Cardiac fibroblast (primary cell): ENCODE results near the gene AKAP1.
A peak's percentile ranks its signal among the peaks of the same experiment; 100 is the strongest.

ENCODE experiments used
- DNase-seq, 2 donors: peaks; one replicate each; pipeline versions ENCODE4 v3.0.0 to v3.0.0-alpha.2; 2010; ENCODE audit warnings: low read depth in 2 of 2
- H3K4me3 ChIP-seq, 2 donors: replicated peaks in 1 of 2; 1 replicate in 1 of 2; 2 replicates in 1 of 2; pipeline ENCODE4 v1.5.1; 2011; ENCODE audit warnings: low read depth in 2 of 2, low read length in 2 of 2, mild to moderate bottlenecking in 2 of 2, moderate library complexity in 1 of 2
- TF ChIP-seq, protein P1 (sequence below): IDR thresholded peaks from one replicate; pipeline ENCODE4 v1.5.1; 2011; ENCODE audit warnings: low read depth, mild to moderate bottlenecking, low read length, inconsistent platforms

Gene AKAP1

DNA sequence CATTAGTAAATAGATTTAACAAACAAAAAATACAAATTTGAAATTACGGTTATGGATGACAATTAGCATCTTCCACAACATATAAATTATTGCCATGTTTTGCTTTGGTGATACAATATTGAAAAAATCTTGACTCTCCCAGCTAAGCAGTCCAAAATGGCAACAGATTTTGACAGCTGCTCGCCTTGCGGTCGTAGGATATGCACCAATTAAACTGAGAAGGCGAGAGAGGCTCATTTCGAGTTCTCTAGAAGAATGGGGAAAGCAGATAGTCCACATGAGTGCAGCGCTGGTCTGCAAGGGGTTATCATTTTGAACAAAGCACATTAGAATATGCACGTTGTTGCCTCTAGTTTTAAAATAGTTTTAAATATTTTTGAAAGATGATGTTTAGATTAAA lies 55.3 kb downstream of the AKAP1 start:
- DNase-seq = no peak
- TF ChIP-seq, protein P1, sequence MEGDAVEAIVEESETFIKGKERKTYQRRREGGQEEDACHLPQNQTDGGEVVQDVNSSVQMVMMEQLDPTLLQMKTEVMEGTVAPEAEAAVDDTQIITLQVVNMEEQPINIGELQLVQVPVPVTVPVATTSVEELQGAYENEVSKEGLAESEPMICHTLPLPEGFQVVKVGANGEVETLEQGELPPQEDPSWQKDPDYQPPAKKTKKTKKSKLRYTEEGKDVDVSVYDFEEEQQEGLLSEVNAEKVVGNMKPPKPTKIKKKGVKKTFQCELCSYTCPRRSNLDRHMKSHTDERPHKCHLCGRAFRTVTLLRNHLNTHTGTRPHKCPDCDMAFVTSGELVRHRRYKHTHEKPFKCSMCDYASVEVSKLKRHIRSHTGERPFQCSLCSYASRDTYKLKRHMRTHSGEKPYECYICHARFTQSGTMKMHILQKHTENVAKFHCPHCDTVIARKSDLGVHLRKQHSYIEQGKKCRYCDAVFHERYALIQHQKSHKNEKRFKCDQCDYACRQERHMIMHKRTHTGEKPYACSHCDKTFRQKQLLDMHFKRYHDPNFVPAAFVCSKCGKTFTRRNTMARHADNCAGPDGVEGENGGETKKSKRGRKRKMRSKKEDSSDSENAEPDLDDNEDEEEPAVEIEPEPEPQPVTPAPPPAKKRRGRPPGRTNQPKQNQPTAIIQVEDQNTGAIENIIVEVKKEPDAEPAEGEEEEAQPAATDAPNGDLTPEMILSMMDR = no peak

DNA sequence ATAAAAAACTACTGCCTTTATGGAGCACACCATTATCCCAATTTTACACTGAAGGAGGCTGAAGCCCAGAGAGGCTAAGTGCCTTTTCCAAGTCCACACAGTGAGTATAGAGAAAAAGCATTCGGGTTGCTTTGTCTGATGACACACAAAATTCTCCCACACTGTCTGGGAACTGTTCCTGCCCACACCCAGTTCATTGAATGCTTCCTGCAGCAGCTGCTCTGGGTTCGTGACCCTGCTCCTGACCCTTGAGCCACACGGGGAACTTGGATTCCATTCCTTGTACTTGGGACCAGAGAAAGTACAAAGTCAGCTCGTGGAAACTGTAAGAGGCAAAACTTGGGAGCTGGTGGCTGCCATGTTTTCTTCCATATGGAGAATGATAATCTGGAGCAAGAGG lies 57.9 kb downstream of the AKAP1 start:
- TF ChIP-seq, protein P1 = no peak
- no peak overlapping the region for H3K4me3 ChIP-seq
- DNase-seq = peak; percentile 23 to 57

More for the DNA sequence above, 55.3 kb downstream of the AKAP1 start:
- H3K4me3 ChIP-seq = no peak overlapping the region

DNA sequence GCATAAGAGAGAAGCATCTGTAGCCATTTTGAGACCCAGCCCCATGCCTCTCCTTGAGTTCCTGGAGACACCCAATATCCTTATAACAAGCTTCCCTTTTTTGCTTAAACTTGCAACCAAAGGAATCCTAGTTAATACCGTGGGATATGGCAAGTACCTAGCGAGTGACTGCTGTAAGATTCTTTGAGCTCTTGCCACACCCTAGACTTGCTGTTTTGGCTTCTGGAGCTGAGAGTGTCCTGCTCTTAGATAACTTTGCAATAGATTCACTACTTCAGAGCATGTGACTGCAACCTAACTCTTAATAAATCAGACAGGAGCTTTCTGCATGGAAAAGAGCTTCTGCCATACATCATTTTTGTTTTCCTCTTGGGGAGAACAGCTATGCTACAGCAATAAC lies 58.3 kb downstream of the AKAP1 start:
- H3K4me3 ChIP-seq = no peak overlapping the region
- no peak for DNase-seq
- TF ChIP-seq, protein P1 = no peak

DNA sequence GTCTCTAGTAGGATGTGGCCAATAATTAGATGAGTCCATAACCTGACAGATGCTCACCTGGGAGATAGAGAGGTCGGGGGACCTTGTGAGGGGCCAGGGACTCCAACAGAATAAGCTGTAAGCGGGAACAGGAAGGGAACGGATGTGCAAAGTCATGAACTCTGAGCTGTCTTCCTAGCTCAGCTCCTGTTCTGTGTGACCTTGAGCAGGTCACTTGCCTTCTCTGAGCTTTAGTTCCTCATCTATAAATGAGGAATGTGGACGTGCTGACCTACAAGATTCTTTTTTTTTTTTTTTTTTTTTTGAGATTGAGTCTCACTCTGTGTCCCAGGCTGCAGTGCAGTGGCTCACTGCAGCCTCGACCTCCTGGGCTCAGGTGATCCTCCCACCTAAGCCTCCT lies 58.9 kb downstream of the AKAP1 start:
- DNase-seq = no peak
- TF ChIP-seq, protein P1 = no peak
- no peak overlapping the region for H3K4me3 ChIP-seq

DNA sequence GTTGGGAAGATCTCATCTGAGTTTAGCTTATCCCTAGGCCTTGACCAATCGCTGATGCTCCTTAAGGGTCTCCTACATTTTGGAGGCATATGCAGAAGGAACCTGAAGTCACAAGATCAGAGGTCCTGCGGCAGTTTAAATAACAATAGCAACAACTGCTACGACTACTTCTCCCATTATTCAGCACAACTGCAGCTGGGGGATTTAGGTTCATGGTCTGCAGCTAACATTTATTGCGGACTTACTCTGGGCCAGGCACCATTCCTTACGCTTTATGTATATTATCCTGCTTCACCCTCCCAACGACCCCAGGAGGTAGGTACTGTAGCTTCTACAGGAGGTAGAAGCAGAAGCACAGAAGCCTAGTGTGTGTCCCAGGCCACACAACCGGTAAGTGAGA lies 59.5 kb downstream of the AKAP1 start:
- H3K4me3 ChIP-seq = no peak overlapping the region
- no peak for DNase-seq
- TF ChIP-seq, protein P1 = no peak

DNA sequence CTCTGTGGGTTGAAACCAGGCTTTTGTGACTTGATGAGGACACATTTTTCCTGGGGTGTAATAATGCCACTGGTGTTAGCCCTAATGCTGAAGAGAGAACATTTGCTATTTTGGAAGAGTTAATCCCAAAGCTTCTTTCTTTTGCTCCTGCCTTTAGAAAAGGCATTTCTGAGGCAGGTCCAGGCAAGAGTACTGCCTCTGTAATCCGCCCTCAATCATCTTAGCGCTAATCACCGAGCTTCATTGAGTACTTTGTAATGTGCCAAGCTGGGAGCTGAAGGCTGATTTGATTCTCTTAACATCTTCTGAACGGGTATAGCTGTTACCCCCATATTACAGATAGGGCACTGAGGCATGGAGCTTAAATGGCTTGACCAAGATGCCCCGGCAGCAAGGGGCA lies 60.3 kb downstream of the AKAP1 start:
- H3K4me3 ChIP-seq = no peak overlapping the region
- no peak for DNase-seq
- TF ChIP-seq, protein P1 = no peak

DNA sequence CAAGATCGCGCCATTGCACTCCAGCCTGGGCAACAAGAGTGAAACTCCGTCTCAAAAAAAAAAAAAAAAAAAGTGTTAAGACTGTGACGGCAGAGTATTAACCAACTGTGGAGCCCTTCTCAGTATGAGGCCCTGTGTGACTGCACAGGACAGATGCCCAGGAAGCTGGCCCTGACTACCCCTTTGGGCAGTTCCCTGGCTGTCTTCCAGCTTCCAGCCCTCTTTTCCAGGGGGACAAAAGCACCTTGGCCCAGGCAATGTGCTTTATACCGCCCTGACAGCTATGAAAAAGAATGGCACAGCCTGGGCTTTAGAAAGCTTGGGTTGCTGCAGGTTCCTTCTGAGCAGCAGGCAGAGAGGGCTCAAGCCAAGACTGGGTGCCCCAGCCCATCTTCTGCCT lies 61.2 kb downstream of the AKAP1 start:
- no peak overlapping the region for H3K4me3 ChIP-seq
- DNase-seq = no peak
- TF ChIP-seq, protein P1 = no peak
